ENCODE data around the gene MTRF1. TPM values are rescaled to one million over a fixed set of nuclear protein-coding genes. Genes with fewer than 3 reads are reported as not detected.
"Not testable (repeated sequence)": the region's sequence is repeated elsewhere in the genome, so short reads cannot be mapped to it uniquely, and the experiment has no call there.

Gene MTRF1
- total RNA-seq, 1 experiment from 2014 or later = 10.1 TPM

- Histone ChIP-seq H3K4me3 (ENCODE audit: insufficient read depth, low read depth, low read length) (no peak overlapping the region), H3K27me3 (ENCODE audit: control insufficient read depth, insufficient read depth, low read length) (no peaks in the 10 kb centered on the region), H3K36me3 (replicated peaks; ENCODE audit: control insufficient read depth, insufficient read depth, low read length) (no peaks in the 10 kb centered on the region)
- DNase-seq = no peak
Measured at GRCh38 chr13:41294914-41295313, 31.5 kb upstream of the MTRF1 start.

GRCh38 chr13:41293272-41293671 lies 29.9 kb upstream of the MTRF1 start:
- H3K27me3 ChIP-seq (ENCODE audit: control insufficient read depth, insufficient read depth, low read length) = no peaks in the 10 kb centered on the region
- no peak overlapping the region for H3K4me3 ChIP-seq (ENCODE audit: insufficient read depth, low read depth, low read length)
- no peak for DNase-seq
- no peaks in the 10 kb centered on the region for H3K36me3 ChIP-seq (replicated peaks; ENCODE audit: control insufficient read depth, insufficient read depth, low read length)

GRCh38 chr13:41291246-41291645 lies 27.9 kb upstream of the MTRF1 start:
- DNase-seq = no peak

GRCh38 chr13:41289463-41289881 lies 26.1 kb upstream of the MTRF1 start:
- Histone ChIP-seq H3K27me3 (ENCODE audit: control insufficient read depth, insufficient read depth, low read length) (no peaks in the 10 kb centered on the region), H3K36me3 (replicated peaks; ENCODE audit: control insufficient read depth, insufficient read depth, low read length) (no peaks in the 10 kb centered on the region), H3K4me3 (ENCODE audit: insufficient read depth, low read depth, low read length) (no peak overlapping the region)
- no peak for DNase-seq

More at GRCh38 chr13:41291246-41291645, 27.9 kb upstream of the MTRF1 start:
- Histone ChIP-seq H3K36me3 (replicated peaks; ENCODE audit: control insufficient read depth, insufficient read depth, low read length) (no peaks in the 10 kb centered on the region), H3K27me3 (ENCODE audit: control insufficient read depth, insufficient read depth, low read length) (no peaks in the 10 kb centered on the region), H3K4me3 (ENCODE audit: insufficient read depth, low read depth, low read length) (no peak overlapping the region)

- H3K27me3 ChIP-seq (ENCODE audit: control insufficient read depth, insufficient read depth, low read length) = no peaks in the 10 kb centered on the region
- no peak for DNase-seq
- H3K36me3 ChIP-seq (replicated peaks; ENCODE audit: control insufficient read depth, insufficient read depth, low read length) = no peaks in the 10 kb centered on the region
- no peak overlapping the region for H3K4me3 ChIP-seq (ENCODE audit: insufficient read depth, low read depth, low read length)
Measured at GRCh38 chr13:41286370-41286769, 23.0 kb upstream of the MTRF1 start.

DNA sequence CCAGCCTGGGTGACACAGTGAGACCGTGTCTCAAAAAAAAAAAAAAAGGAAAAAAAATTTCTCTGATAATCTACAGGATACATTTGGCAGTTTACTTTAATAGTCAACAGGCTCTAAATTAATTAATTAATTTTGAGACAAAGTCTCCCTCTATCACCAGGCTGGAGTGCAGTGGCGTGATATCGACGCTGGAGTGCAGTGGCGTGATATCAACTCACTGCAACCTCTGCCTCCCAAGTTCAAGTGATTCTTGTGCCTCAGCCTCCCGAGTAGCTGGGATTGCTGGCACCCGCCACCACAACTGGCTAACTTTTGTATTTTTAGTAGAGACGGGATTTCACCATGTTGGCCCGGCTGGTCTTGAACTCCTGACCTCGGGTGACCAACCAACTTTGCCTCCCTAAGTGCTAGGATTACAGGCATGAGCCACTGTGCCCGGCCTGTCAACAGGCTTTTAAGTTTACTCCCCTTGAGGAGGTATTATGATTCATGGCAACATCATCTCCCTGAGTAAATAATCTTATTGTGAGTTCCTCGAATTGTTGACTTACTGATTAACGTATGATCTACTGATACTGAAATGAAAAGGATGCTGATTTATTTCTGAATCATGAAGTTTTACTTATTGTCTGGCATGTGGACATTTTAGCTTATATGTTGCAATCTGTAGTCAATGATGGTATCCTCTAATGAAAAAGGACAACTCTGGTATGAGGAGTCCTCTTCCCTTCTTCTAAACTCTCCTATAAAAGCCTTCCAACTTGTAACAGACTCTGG lies 21.3 kb upstream of the MTRF1 start:
- no peaks in the 10 kb centered on the region for H3K36me3 ChIP-seq (replicated peaks; ENCODE audit: control insufficient read depth, insufficient read depth, low read length)
- no peaks in the 10 kb centered on the region for H3K27me3 ChIP-seq (ENCODE audit: control insufficient read depth, insufficient read depth, low read length)
- no peak for DNase-seq
- no peak overlapping the region for H3K4me3 ChIP-seq (ENCODE audit: insufficient read depth, low read depth, low read length)

GRCh38 chr13:41282129-41282571 lies 18.8 kb upstream of the MTRF1 start:
- no peak for DNase-seq
- no peak overlapping the region for H3K4me3 ChIP-seq (ENCODE audit: insufficient read depth, low read depth, low read length)
- H3K27me3 ChIP-seq (ENCODE audit: control insufficient read depth, insufficient read depth, low read length) = no peaks in the 10 kb centered on the region
- no peaks in the 10 kb centered on the region for H3K36me3 ChIP-seq (replicated peaks; ENCODE audit: control insufficient read depth, insufficient read depth, low read length)

DNA sequence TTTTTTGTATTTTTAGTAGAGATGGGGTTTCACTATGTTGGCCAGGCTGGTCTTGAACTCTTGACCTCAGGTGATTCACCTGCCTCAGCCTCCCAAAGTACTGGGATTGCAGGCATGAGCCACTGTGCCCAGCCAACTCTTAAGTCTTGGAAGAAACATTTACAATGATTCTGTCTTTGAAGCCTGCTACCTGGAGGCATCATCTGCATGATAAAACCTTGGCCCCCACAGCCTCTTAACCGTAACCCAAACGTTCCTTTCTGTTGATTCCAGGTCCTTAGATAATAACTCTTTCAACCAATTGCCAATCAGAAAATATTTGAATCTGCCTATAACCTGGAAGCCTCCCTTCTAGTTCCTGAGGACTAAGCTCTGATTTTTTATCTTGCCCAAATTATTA lies 15.8 kb upstream of the MTRF1 start:
- H3K36me3 ChIP-seq (replicated peaks; ENCODE audit: control insufficient read depth, insufficient read depth, low read length); H3K27me3 ChIP-seq (ENCODE audit: control insufficient read depth, insufficient read depth, low read length); H3K4me3 ChIP-seq (ENCODE audit: insufficient read depth, low read depth, low read length); DNase-seq: not testable (repeated sequence)

DNA sequence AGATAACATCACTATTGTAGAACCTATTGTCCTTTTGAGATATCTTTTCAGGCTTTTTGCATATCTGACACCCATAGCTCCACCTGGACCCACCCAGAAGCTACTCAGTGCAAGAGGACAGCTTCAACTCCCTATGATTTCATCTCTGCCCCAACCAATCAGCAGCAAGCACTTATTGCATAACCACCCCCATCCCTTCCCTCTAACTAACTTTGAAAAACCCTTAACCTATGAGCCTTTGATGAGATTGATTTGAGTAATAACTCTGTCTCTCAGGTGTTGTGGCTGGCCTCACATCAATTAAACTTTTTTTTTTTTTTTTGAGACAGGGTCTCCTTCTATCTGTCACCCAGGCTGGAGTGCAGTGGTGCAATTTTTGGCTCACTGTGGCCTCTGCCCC lies 13.4 kb upstream of the MTRF1 start:
- H3K4me3 ChIP-seq (ENCODE audit: insufficient read depth, low read depth, low read length) = no peak overlapping the region
- no peaks in the 10 kb centered on the region for H3K27me3 ChIP-seq (ENCODE audit: control insufficient read depth, insufficient read depth, low read length)
- no peaks in the 10 kb centered on the region for H3K36me3 ChIP-seq (replicated peaks; ENCODE audit: control insufficient read depth, insufficient read depth, low read length)
- no peak for DNase-seq

DNA sequence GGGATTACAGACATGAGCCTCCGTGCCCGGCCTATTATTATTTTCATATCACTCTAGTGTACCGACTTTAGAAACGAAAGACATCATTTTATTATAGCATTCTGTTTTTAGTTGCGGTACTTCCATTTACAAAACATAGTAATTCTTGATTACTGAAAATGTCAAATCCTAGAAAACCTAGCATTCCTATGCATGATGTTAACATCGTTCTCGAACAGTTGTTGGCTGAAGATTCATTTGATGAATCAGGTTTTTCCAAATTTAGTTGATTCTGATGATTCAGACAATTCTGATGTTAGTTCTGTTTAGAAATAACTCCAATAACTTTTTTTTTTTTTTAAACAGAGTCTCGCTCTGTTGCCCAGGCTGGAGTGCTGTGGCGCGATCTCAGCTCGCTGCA lies 11.5 kb upstream of the MTRF1 start:
- no peak for DNase-seq
- no peaks in the 10 kb centered on the region for H3K36me3 ChIP-seq (replicated peaks; ENCODE audit: control insufficient read depth, insufficient read depth, low read length)
- H3K4me3 ChIP-seq (ENCODE audit: insufficient read depth, low read depth, low read length) = no peak overlapping the region
- H3K27me3 ChIP-seq (ENCODE audit: control insufficient read depth, insufficient read depth, low read length) = no peaks in the 10 kb centered on the region

DNA sequence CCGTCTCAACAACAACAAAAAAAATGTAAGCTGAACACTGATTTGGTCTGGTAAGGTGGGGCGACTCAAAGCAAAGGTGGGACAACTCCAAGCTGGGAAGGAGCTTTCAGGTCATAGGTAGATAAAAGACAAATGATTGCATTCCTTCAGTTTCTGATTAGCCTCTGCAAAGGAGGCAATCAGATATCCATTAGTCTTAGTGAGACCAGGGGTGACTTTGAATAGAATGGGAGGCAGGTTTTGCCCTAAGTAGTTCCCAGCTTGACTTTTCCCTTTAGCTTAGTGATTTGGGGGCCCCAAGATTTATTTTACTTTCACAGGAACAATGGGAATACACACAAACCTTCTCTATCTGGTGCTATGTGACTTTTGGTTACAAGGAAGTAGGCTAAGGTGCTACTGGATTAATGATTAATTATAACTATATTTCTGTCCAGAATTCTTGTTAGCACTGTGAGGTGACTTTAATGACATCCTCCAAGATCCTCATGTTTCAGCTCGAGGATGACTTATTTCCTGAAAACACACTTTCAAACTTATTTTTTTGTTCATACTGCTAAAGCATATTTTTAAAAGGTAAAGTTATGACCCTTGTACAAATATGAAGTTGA lies 10.6 kb upstream of the MTRF1 start:
- no peaks in the 10 kb centered on the region for H3K27me3 ChIP-seq (ENCODE audit: control insufficient read depth, insufficient read depth, low read length)
- H3K4me3 ChIP-seq (ENCODE audit: insufficient read depth, low read depth, low read length) = no peak overlapping the region
- DNase-seq = no peak
- H3K36me3 ChIP-seq (replicated peaks; ENCODE audit: control insufficient read depth, insufficient read depth, low read length) = no peaks in the 10 kb centered on the region

DNA sequence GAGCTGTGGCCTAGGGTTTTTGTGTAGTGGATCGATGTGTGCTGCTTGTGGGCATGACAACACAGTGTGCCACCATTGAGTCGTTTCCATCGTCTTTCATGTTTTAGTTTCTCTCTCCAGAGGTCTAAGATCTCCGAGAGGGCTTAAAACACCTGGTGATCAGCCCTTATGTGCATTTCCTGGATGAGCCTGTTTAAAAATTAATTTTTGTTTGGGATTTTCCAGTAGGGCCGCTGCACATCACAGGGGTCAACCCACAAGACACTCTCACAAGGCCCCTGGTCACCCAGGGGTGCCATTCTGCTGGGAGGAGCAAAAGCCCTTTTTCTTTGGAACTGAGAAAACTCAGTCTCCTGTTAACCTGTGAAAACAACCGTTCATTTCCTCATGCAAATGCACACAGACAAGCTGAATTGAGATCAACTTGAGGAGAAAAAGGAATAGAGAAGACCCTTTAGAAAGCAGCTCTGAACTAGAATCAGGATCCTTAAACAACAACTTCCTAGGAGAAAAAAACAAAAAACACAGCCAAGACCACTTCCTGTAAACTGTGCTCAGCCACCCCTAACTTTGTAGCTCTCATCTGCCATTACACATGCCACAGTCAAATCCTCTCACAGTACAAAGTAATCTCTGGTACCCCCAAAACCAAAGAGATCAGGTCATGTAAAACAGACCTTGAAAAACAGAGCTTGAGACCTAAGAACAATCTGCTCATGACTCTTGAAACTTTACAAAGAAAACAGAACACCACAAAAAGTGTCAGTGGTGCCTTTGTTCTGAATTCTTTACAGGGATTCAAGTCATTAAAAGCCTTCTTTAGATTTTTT lies 8.3 kb upstream of the MTRF1 start:
- Histone ChIP-seq H3K4me3 (ENCODE audit: insufficient read depth, low read depth, low read length) (no peak overlapping the region), H3K27me3 (ENCODE audit: control insufficient read depth, insufficient read depth, low read length) (no peaks in the 10 kb centered on the region), H3K36me3 (replicated peaks; ENCODE audit: control insufficient read depth, insufficient read depth, low read length) (no peaks in the 10 kb centered on the region)
- no peak for DNase-seq

- no peak overlapping the region for H3K4me3 ChIP-seq (ENCODE audit: insufficient read depth, low read depth, low read length)
- DNase-seq = no peak
Measured at GRCh38 chr13:41268764-41269163, 5.4 kb upstream of the MTRF1 start.

GRCh38 chr13:41267106-41267505 lies 3.7 kb upstream of the MTRF1 start:
- no peak overlapping the region for H3K4me3 ChIP-seq (ENCODE audit: insufficient read depth, low read depth, low read length)
- DNase-seq = no peak
- H3K27me3 ChIP-seq (ENCODE audit: control insufficient read depth, insufficient read depth, low read length) = no peaks in the 10 kb centered on the region
- no peaks in the 10 kb centered on the region for H3K36me3 ChIP-seq (replicated peaks; ENCODE audit: control insufficient read depth, insufficient read depth, low read length)

More at GRCh38 chr13:41268764-41269163, 5.4 kb upstream of the MTRF1 start:
- Histone ChIP-seq H3K27me3 (ENCODE audit: control insufficient read depth, insufficient read depth, low read length) (no peaks in the 10 kb centered on the region), H3K36me3 (replicated peaks; ENCODE audit: control insufficient read depth, insufficient read depth, low read length) (no peaks in the 10 kb centered on the region)

Data from H7 (cell line).